Measurements from ENCODE around the gene LDHAL6B. TPM values are rescaled to one million over a fixed set of nuclear protein-coding genes. Genes with fewer than 3 reads are reported as not detected.

Gene LDHAL6B
- total RNA-seq, 1 donor from 2014 or later = not detected

GRCh38 chr15:59251001-59251845, 44.6 kb downstream of the LDHAL6B start:
- ATAC-seq = no peak
- intact Hi-C loops (cut with DNase I) = no loop called here
- no peak overlapping the region for H3K4me3 ChIP-seq
- H3K27ac ChIP-seq = no peak overlapping the region
- H3K27me3 ChIP-seq = no peaks in the 10 kb centered on the region
- no peaks in the 10 kb centered on the region for H3K9me3 ChIP-seq
- DNase-seq = no peak
- no peak for TF ChIP-seq CTCF (IDR thresholded peaks at IDR 0.05)
- H3K4me1 ChIP-seq = no peaks in the 10 kb centered on the region
- H3K36me3 ChIP-seq = no peaks in the 10 kb centered on the region

- H3K9me3 ChIP-seq = no peaks in the 10 kb centered on the region
- H3K4me1 ChIP-seq = no peaks in the 10 kb centered on the region
- DNase-seq = no peak
- H3K4me3 ChIP-seq = no peak overlapping the region
- H3K27ac ChIP-seq = no peak overlapping the region
- TF ChIP-seq CTCF (IDR thresholded peaks at IDR 0.05) = no peak
- intact Hi-C loops (cut with DNase I) = no loop called here
- H3K36me3 ChIP-seq = no peaks in the 10 kb centered on the region
- ATAC-seq = no peak
- no peaks in the 10 kb centered on the region for H3K27me3 ChIP-seq
Observed at GRCh38 chr15:59252137-59252536, 45.5 kb downstream of the LDHAL6B start.

GRCh38 chr15:59255680-59256336, 49.2 kb downstream of the LDHAL6B start:
- no peaks in the 10 kb centered on the region for H3K27me3 ChIP-seq
- H3K4me3 ChIP-seq = no peak overlapping the region
- no peak for DNase-seq
- no peaks in the 10 kb centered on the region for H3K9me3 ChIP-seq
- intact Hi-C loops (cut with DNase I) = no loop called here
- no peaks in the 10 kb centered on the region for H3K36me3 ChIP-seq
- no peak overlapping the region for H3K27ac ChIP-seq
- no peak for TF ChIP-seq CTCF (IDR thresholded peaks at IDR 0.05)
- ATAC-seq = no peak
- no peaks in the 10 kb centered on the region for H3K4me1 ChIP-seq

GRCh38 chr15:59256482-59256881, 49.8 kb downstream of the LDHAL6B start:
- Histone ChIP-seq H3K36me3 (no peaks in the 10 kb centered on the region), H3K4me1 (no peaks in the 10 kb centered on the region), H3K27me3 (no peaks in the 10 kb centered on the region), H3K9me3 (no peaks in the 10 kb centered on the region), H3K27ac (no peak overlapping the region), H3K4me3 (no peak overlapping the region)
- TF ChIP-seq CTCF (IDR thresholded peaks at IDR 0.05) = no peak
- DNase-seq (no peak), ATAC-seq (peak; percentile 63)
- intact Hi-C loops (cut with DNase I) = no loop called here

GRCh38 chr15:59257140-59257539, 50.5 kb downstream of the LDHAL6B start:
- no peaks in the 10 kb centered on the region for H3K4me1 ChIP-seq
- DNase-seq (no peak), ATAC-seq (no peak)
- no peak for TF ChIP-seq CTCF (IDR thresholded peaks at IDR 0.05)
- intact Hi-C loops (cut with DNase I) = no loop called here
- H3K27me3 ChIP-seq = no peaks in the 10 kb centered on the region
- H3K4me3 ChIP-seq = no peak overlapping the region
- H3K36me3 ChIP-seq = no peaks in the 10 kb centered on the region
- H3K9me3 ChIP-seq = no peaks in the 10 kb centered on the region
- no peak overlapping the region for H3K27ac ChIP-seq

Small RNAs within 50 kb of the gene (microRNA-seq; reads per million reads assigned to microRNA genes)
- 1.7 reads per million, percentile 3 among the genes with 10 or more reads in this experiment for gene MIR2116 (ENCODE audit: borderline microRNAs expressed)

Other genes starting within 250 kb of the LDHAL6B start
- 35.3 TPM for gene RNF111, start 219.2 kb upstream of the LDHAL6B start, total RNA-seq
- 1.7 TPM for gene CCNB2, start 101.7 kb upstream of the LDHAL6B start, total RNA-seq
- 98.4 TPM for gene MYO1E, start 166.0 kb downstream of the LDHAL6B start, total RNA-seq
- 1.3 TPM for gene FAM81A, start 231.3 kb downstream of the LDHAL6B start, total RNA-seq

All from upper lobe of right lung (tissue), 1 donor.